GM12873 (cell line): ENCODE measurements around the gene KRT33A.

Source experiments
- TF ChIP-seq, protein P1 (sequence below): IDR thresholded peaks from 2 replicates; pipeline ENCODE4 v1.5.1; 2012; ENCODE audit warnings: low read depth, mild to moderate bottlenecking, moderate library complexity, low read length, control low read depth; ENCODE audit not compliant: insufficient read depth; ENCODE audit errors: missing control alignments

The KRT33A gene

DNA sequence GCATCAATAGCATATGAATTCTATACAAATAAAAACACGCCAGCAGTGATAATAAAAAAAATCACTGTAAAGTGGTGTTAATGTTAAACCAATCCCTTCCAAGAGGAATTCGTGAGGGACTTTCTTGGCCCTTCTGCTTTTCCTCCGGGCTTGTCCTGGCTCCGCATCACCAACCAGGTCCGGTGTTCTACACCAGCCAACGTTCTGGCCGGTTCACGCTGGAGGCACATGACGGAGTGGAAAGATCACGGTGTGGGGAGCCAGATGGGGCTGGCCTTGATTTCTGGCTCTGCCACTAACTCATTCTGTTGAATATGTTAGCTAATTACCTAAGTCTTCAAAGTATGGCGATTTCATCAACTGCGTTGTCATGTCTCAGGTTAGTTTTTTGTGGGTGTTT is 46.5 kb downstream of the KRT33A start:
- TF ChIP-seq, protein P1, sequence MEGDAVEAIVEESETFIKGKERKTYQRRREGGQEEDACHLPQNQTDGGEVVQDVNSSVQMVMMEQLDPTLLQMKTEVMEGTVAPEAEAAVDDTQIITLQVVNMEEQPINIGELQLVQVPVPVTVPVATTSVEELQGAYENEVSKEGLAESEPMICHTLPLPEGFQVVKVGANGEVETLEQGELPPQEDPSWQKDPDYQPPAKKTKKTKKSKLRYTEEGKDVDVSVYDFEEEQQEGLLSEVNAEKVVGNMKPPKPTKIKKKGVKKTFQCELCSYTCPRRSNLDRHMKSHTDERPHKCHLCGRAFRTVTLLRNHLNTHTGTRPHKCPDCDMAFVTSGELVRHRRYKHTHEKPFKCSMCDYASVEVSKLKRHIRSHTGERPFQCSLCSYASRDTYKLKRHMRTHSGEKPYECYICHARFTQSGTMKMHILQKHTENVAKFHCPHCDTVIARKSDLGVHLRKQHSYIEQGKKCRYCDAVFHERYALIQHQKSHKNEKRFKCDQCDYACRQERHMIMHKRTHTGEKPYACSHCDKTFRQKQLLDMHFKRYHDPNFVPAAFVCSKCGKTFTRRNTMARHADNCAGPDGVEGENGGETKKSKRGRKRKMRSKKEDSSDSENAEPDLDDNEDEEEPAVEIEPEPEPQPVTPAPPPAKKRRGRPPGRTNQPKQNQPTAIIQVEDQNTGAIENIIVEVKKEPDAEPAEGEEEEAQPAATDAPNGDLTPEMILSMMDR: no peak

DNA sequence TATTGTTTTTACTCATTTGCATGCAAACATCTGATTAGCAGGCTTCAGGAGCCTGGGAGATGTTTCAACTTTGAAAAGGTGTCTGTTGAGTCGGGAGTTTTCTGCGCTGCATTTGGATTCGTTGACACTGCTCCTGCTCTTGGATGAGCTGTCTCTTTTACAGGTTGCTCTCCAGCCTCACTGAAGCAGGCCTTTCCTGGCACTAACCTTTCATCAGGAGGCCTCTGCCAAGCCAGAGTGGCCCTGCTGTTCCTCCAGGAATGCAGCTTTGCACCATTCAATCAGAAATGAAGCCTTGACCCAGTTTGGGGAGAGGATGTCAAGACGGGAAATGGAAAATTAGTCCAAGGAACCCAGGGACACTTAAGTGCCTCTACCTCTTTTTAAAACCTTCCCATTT is 47.6 kb downstream of the KRT33A start:
- TF ChIP-seq, protein P1: no peak

DNA sequence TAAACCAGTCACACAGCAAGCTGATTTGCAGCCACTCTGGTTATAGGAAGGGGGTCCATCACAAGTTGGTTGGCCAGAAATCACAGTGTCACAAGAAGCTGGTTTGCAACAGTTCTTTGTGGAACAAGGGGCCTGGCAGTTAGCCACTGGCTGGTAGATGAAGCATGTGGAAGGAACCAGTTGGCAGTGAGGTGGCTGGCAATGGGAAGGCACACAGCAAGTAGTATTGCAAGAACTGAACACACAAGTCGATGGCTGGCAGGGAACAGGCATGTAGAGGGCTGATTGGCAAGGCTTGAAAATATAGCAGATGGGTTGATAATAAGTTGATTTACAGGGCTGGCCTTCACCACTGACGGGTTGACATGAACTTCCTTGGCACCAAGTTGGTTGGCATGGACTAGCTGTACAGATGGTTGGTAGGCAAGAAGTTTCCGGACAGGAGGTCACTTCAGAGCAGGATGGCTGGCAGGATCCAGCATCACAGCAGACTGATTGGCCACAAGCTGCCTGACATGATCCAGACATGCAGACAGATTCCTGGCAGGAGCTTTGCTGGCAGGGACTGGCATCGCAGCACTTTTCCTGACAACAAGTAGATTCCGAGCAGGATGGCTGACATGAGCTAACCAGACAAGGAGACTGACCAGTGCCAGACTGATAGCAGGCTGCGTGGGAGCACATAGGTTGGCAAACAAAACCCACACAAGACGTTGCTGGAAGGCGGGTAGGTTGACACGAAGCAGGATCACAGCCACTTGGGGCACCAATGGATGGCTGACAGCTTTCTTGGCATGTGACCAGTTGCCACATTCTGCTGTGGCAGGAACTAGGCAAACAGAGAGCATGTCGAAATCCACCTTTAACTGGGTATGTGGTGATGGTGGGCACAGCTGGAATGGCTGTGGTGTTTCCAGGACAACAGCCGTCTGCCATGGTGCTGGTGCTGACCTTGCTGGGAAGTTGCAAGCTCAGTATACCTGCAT is 48.4 kb downstream of the KRT33A start, which contains the start of gene KRTAP29-1:
KRTAP29-1 (minus strand) TSS at position 936 of the 986 bp plus-strand sequence; CDS start at position 936, 0 bp downstream.
- TF ChIP-seq, protein P1: no peak

DNA sequence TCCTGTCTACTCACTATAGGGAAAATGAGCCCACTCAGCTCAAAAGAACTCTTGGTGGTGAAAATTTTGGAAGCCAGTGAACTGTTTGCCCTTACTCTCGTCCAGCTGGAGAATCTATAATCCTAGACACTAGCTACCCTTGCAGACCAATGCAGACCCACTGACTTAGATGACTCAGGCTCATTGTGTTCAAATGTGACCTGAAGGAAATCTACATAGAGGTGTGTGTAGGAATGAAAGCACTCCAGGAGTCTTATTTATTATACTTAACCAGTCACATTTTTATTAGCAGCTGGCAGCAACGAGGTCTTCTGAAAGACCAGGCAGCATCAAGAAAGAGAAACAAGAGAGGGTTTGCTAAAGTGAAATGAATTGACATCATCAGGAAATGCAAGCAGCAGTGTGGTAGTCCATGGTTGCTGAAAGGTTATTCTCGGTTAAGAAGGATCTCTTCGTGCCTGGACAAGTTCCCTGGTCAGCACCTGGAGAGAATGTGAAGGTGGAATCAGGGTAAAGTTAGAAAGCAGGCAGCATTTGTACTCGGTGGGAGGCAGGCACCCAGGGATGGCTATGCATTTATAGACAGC is 49.3 kb downstream of the KRT33A start:
- TF ChIP-seq, protein P1: no peak

DNA sequence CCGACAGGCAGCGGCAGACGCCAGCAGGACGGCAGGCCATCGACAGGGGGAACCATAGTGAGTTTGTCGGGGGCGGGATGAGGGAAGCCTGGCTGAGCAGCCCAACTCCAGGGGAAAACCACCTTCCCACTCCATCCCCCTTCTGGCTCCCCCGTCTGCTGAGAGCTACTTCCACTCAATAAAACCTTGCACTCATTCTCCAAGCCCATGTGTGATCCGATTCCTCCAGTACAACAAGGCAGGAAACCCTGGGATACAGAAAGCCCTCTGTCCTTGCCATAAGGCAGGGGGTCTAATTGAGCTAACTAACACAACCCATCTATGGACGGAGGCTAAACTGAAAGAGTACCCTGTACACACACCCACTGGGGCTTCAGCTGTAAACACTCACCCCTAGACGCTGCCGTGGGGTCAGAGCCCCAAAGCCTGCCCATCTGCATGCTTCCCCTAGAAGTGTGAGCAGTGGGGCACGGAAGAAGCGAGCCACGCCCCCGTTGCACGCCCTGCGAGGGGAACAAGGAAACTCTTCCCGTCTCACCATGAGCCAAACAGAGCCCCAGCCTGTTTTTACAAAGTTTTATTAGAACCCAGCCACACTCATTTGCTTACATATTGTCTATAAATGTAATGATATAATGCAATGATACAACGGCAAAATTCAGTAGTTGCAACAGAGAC is 52.0 kb downstream of the KRT33A start:
- TF ChIP-seq, protein P1: no peak

DNA sequence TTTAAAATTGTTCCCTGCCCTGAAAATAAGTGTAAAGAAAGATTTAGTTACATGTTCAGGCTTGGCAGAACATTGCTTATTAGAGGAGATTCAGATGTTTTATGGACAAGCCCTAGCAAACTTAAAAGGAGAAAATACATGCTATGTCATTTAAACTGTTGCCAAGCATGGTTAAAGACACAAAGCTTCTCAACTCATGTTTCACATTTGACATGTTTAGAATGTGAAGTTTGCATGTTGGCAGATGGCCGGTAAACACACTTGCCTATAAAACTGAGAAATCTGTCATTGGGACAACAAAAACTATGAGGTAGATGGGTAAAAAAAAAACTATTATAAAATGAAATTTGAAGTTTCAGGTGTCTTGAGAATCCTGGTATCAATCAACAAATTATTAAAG is 53.8 kb downstream of the KRT33A start:
- TF ChIP-seq, protein P1: no peak
